IMR-90 (cell line): ENCODE data around the gene SLC28A3. TPM values are rescaled to one million over a fixed set of nuclear protein-coding genes. Genes with fewer than 3 reads are reported as not detected.

Experiments
- ATAC-seq: fragments of 200-7000 bp; cut with Tn5 transposase; 2 replicates; pipeline ENCODE4 v1.9.1; 2020; ENCODE audit warnings: low read depth, mild to moderate bottlenecking, moderate library complexity
- BruUV-seq: library from RNA; stranded (reverse); fragments of 400-500 nt; replicated peaks from 2 replicates; lab custom pipeline; 2021; lab: Mats Ljungman, UMichigan
- CTCF ChIA-PET: fragments of 300-600 bp; formaldehyde crosslinking; extraction: SDS; loops from one replicate; lab custom pipeline; 2021; ENCODE audit warnings: antibody characterized with exemption; lab: Yijun Ruan, JAX
- POLR2A ChIA-PET: fragments of 300-600 bp; sonication (Branson Sonifier 250); formaldehyde crosslinking; loops from one replicate; lab custom pipeline; 2022; ENCODE audit warnings: antibody characterized with exemption; ENCODE audit not compliant: unreplicated experiment; lab: Charles Lee
- DNase-seq: peaks from one replicate; pipeline ENCODE4 v3.0.0; 2013
- H2AFZ ChIP-seq: replicated peaks from 2 replicates; pipeline ENCODE3; 2013; ENCODE audit warnings: low read length, mild to moderate bottlenecking; ENCODE audit not compliant: poor library complexity
- H2AK5ac ChIP-seq: 2 replicates; pipeline ENCODE4 v1.6.1; 2013; ENCODE audit warnings: low read depth, low read length, inconsistent platforms
- H2AK9ac ChIP-seq: replicated peaks from 2 replicates; pipeline ENCODE3; 2013; ENCODE audit warnings: mild to moderate bottlenecking, low read depth, low read length, moderate library complexity; ENCODE audit not compliant: poor library complexity
- H2BK120ac ChIP-seq: 2 replicates; pipeline ENCODE4 v1.6.1; 2013; ENCODE audit warnings: low read depth, low read length, inconsistent platforms
- H2BK15ac ChIP-seq: 3 replicates; pipeline ENCODE4 v1.6.1; 2013; ENCODE audit warnings: low read depth, low read length, inconsistent platforms
- H2BK20ac ChIP-seq: 2 replicates; pipeline ENCODE4 v1.6.1; 2013; ENCODE audit warnings: low read depth, mild to moderate bottlenecking, inconsistent platforms, low read length, moderate library complexity
- H2BK5ac ChIP-seq: 2 replicates; pipeline ENCODE4 v1.6.1; 2013; ENCODE audit warnings: mild to moderate bottlenecking, low read depth, low read length, inconsistent platforms; ENCODE audit not compliant: poor library complexity, severe bottlenecking
- H3K14ac ChIP-seq: replicated peaks from 2 replicates; pipeline ENCODE4 v1.6.1; 2013; ENCODE audit warnings: low read depth, low read length, inconsistent platforms
- H3K18ac ChIP-seq: 2 replicates; pipeline ENCODE4 v1.6.1; 2013; ENCODE audit warnings: low read depth, low read length, control low read depth
- H3K23ac ChIP-seq: 2 replicates; pipeline ENCODE4 v1.6.1; 2013; ENCODE audit warnings: low read depth, low read length, inconsistent platforms
- H3K27ac ChIP-seq: 2 replicates; pipeline ENCODE4 v1.5.1; 2013; ENCODE audit warnings: mild to moderate bottlenecking, control low read depth, low read length; ENCODE audit not compliant: insufficient read depth
- H3K27me3 ChIP-seq: 2 replicates; pipeline ENCODE4 v1.6.1; 2013; ENCODE audit warnings: low read length; ENCODE audit not compliant: control insufficient read depth, insufficient read depth
- H3K36me3 ChIP-seq: 2 replicates; pipeline ENCODE4 v1.6.1; 2013; ENCODE audit warnings: low read length, mixed read lengths; ENCODE audit not compliant: control insufficient read depth, insufficient read depth
- H3K4ac ChIP-seq: 2 replicates; pipeline ENCODE4 v1.6.1; 2013; ENCODE audit warnings: low read depth, low read length, inconsistent platforms
- H3K4me1 ChIP-seq: 2 replicates; pipeline ENCODE4 v1.6.1; 2013; ENCODE audit warnings: low read length, mixed read lengths; ENCODE audit not compliant: control insufficient read depth, insufficient read depth
- H3K4me2 ChIP-seq: 2 replicates; pipeline ENCODE4 v1.6.1; 2013; ENCODE audit warnings: low read depth, mild to moderate bottlenecking, control low read depth, low read length, moderate library complexity
- H3K4me3 ChIP-seq: 2 replicates; pipeline ENCODE4 v1.5.1; 2013; ENCODE audit warnings: low read depth, mild to moderate bottlenecking, control low read depth, low read length, moderate library complexity; ENCODE audit not compliant: insufficient read depth
- H3K56ac ChIP-seq: 2 replicates; pipeline ENCODE4 v1.6.1; 2013; ENCODE audit warnings: low read length, inconsistent platforms; ENCODE audit not compliant: insufficient read depth; ENCODE audit errors: extremely low read depth
- H3K79me1 ChIP-seq, 2 experiments: 2 replicates each; pipeline ENCODE4 v1.6.1; 2013; ENCODE audit warnings: low read length in 2 of 2, inconsistent platforms in 1 of 2, low read depth in 1 of 2
- H3K9ac ChIP-seq: 2 replicates; pipeline ENCODE4 v1.6.1; 2013; ENCODE audit warnings: low read depth, low read length, control low read depth
- H3K9me1 ChIP-seq: 2 replicates; pipeline ENCODE4 v1.6.1; 2013; ENCODE audit warnings: low read length, inconsistent platforms; ENCODE audit not compliant: insufficient read depth
- H3K9me3 ChIP-seq: 2 replicates; pipeline ENCODE4 v1.6.1; 2013; ENCODE audit warnings: low read length; ENCODE audit not compliant: control insufficient read depth, insufficient read depth
- H4K20me1 ChIP-seq: 2 replicates; pipeline ENCODE4 v1.6.1; 2013; ENCODE audit warnings: low read length, inconsistent platforms; ENCODE audit not compliant: insufficient read depth
- H4K5ac ChIP-seq: 2 replicates; pipeline ENCODE4 v1.6.1; 2013; ENCODE audit warnings: mild to moderate bottlenecking, low read depth, low read length, control low read depth
- H4K8ac ChIP-seq, 2 experiments: 2 replicates each; pipeline ENCODE4 v1.6.1; 2013; ENCODE audit warnings: low read depth in 2 of 2, low read length in 2 of 2, control low read depth in 1 of 2, inconsistent platforms in 1 of 2
- H4K91ac ChIP-seq: 2 replicates; pipeline ENCODE4 v1.6.1; 2013; ENCODE audit warnings: low read depth, low read length, inconsistent platforms; ENCODE audit not compliant: insufficient read depth
- MAZ ChIP-seq: IDR thresholded peaks from 2 replicates; pipeline ENCODE4 v1.6.1; 2012; ENCODE audit warnings: low read depth, mild to moderate bottlenecking, low read length, improper control_type of control experiment, moderate library complexity, borderline replicate concordance
- RFX5 ChIP-seq: IDR thresholded peaks from 2 replicates; pipeline ENCODE4 v1.8.0; 2012; ENCODE audit warnings: low read depth, mild to moderate bottlenecking, low read length, moderate library complexity
- WGBS, 2 experiments: methylation state at CpG; one replicate each; pipeline versions ENCODE4 v1.1.5 to v1.1.7; 2013; ENCODE audit warnings: missing lambda C conversion rate in 2 of 2; ENCODE audit not compliant: insufficient read length in 1 of 2; ENCODE audit errors: extremely low coverage in 2 of 2; 5-methylcytosine and 5-hydroxymethylcytosine counted together
- dilution Hi-C: fragments of 300-500 bp; cut with HindIII; formaldehyde crosslinking; loops from one replicate; pipeline ENCODE4 v1.14.3; 2018; ENCODE audit warnings: low sequenced_read_pairs; ENCODE audit not compliant: unreplicated experiment
- in situ Hi-C: fragments of 300-500 bp; cut with MboI; formaldehyde crosslinking; loops from 3 replicates; pipeline ENCODE4 v1.14.3; 2019; ENCODE audit warnings: low sequenced_read_pairs, inconsistent platforms, mixed read lengths
- intact Hi-C: fragments of 100-400 bp; cut with micrococcal nuclease; formaldehyde crosslinking; loops from 2 replicates; pipeline ENCODE4 v1.10.0; 2022
- polyA plus RNA-seq, 3 experiments: library from polyadenylated mRNA; depleted of rRNA; stranded (reverse); fragments of >200 nt; gene quantifications; 2 replicates each; pipeline ENCODE4 v1.2.3, GENCODE V29; 2012; ENCODE audit warnings: low replicate concordance in 1 of 3
- total RNA-seq: library from RNA; depleted of rRNA; stranded (reverse); fragments of >200 nt; gene quantifications from 2 replicates; pipeline ENCODE4 v1.2.3, GENCODE V29; 2012

Gene SLC28A3
- total and polyA plus RNA-seq, 2 of the 4 experiments (the other 2 are of a cell fraction) = 1.1 to 2.2 TPM

DNA sequence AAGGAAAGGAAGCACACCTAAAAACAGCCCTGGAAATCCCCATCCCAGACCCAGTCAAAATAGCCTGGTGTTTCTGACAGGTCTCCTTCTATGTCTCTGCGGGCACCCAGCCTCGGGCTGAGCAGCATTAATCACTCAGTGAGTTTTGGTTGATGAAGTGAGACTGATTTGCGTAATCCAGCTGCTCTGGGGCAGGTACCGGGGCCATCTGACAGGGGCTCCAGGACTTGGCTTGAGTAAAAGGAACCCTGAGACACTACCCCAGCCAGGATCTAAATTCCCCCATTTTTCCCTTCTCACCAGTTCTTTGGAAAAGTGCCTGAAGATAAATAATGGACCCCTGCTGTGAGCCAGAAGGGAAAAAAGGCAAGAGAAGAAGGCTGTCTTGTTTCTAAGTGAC, 596 bp downstream of the SLC28A3 start:
- ATAC-seq = no peak
- Histone ChIP-seq H2AFZ (no peak overlapping the region), H3K79me1 (no peaks in the 10 kb centered on the region), H3K23ac (no peak overlapping the region), H2AK5ac (no peak overlapping the region), H3K9me1 (no peaks in the 10 kb centered on the region), H3K9me3 (no peaks in the 10 kb centered on the region), H3K4me2 (no peak overlapping the region), H4K5ac (no peak overlapping the region), H3K27ac (no peak overlapping the region), H2AK9ac (no peak overlapping the region), H2BK20ac (no peak overlapping the region), H2BK15ac (no peak overlapping the region), H3K27me3 (no peaks in the 10 kb centered on the region; the same call in 1 of the 2 replicates), H3K56ac (no peak overlapping the region), H3K4me3 (no peak overlapping the region), H4K91ac (no peak overlapping the region), H3K9ac (no peak overlapping the region), H3K36me3 (no peaks in the 10 kb centered on the region), H4K8ac (no peak overlapping the region), H3K4ac (no peak overlapping the region), H2BK120ac (no peak overlapping the region), H4K20me1 (no peaks in the 10 kb centered on the region), H3K4me1 (no peaks in the 10 kb centered on the region), H3K18ac (no peak overlapping the region), H3K14ac (no peak overlapping the region), H2BK5ac (no peak overlapping the region)
- dilution Hi-C loops = no loop called here
- no peak for DNase-seq
- intact Hi-C loops = no loop called here
- no TSS peak for BruUV-seq
- POLR2A ChIA-PET = no interaction called here
- TF ChIP-seq MAZ (no peak), RFX5 (no peak)
- in situ Hi-C loops = no loop called here
- WGBS, 2 experiments = no CpG with 5 or more reads among the region's 4 CpGs
- CTCF ChIA-PET = no interaction called here
